ENCODE results near the gene ARNT2.

Gene ARNT2

DNA sequence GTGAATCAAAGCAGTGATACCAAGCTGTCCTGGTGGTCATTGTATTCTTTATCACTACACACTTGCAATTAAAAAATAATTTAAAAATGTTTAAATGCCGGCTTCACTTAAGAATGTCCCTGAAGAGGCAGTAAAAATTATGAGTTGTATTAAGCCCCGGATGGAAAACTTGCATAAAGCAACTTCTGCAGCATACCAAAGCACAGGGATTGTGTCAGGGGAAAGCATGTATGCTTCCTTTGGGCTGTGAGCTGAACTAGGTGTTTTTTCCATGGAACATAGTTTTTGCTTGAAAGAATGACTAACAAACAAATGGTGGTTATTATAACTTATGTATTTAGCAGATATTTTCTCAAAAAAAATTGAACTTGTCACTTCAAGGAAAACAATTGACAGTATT, 143.1 kb downstream of the ARNT2 start:
- TF ChIP-seq, protein P1, sequence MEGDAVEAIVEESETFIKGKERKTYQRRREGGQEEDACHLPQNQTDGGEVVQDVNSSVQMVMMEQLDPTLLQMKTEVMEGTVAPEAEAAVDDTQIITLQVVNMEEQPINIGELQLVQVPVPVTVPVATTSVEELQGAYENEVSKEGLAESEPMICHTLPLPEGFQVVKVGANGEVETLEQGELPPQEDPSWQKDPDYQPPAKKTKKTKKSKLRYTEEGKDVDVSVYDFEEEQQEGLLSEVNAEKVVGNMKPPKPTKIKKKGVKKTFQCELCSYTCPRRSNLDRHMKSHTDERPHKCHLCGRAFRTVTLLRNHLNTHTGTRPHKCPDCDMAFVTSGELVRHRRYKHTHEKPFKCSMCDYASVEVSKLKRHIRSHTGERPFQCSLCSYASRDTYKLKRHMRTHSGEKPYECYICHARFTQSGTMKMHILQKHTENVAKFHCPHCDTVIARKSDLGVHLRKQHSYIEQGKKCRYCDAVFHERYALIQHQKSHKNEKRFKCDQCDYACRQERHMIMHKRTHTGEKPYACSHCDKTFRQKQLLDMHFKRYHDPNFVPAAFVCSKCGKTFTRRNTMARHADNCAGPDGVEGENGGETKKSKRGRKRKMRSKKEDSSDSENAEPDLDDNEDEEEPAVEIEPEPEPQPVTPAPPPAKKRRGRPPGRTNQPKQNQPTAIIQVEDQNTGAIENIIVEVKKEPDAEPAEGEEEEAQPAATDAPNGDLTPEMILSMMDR (IDR thresholded peaks at IDR 0.05; ENCODE audit: low read depth, low read length, missing control alignments) = no peak
- no peak overlapping the region for H3K4me3 ChIP-seq (ENCODE audit: low read depth, low read length)
- in situ Hi-C loops (cut with HindIII; ENCODE audit: low sequenced_read_pairs) = loop anchor here (5.0 kb wide), 1 partner anchor 65 kb away; no protein-coding TSS in a partner anchor
- no peak for DNase-seq (ENCODE audit: low read depth)

DNA sequence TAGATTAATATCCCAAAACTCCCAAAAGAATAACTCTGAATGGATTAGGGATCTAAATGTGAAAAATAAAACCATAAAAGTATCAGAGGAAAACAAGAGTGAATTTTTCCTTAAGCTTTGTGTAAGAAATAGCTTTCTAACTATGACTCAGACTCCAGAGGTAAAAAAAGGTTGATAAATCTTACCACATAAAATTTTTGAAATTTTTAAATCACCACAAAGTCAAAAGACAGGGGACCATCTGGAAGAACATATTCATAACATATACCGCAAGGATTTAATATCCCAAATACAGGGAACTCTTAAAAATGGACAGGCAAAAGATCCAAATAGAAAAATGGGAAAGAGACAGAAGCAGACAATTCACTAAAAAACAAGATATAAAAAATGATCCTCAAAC, 145.0 kb downstream of the ARNT2 start:
- peak overlapping the region; percentile 13 for H3K4me3 ChIP-seq (ENCODE audit: low read depth, low read length)
- TF ChIP-seq, protein P1 (IDR thresholded peaks at IDR 0.05; ENCODE audit: low read depth, low read length, missing control alignments) = no peak
- in situ Hi-C loops (cut with HindIII; ENCODE audit: low sequenced_read_pairs) = loop anchor here (5.0 kb wide), 1 partner anchor 67 kb away; no protein-coding TSS in a partner anchor
- peak; percentile 79 for DNase-seq (ENCODE audit: low read depth)

DNA sequence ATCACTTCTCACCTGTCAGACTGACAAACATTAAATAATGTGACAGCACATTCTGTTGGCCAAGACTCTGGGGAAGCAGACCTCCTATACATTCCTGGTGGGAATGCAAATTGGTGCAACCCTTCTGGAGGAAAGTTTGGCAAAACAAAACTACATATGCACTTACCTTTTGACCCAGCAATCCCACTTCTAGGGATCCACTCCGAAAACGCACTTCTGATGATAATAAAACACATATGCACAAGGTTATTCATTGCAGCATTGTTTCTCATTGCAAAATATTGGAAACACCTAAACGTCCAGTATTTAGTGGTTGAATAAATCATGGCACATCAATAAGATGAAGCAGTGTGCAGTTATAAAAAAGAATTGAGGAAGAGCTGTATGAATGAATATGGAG, 145.5 kb downstream of the ARNT2 start:
- H3K4me3 ChIP-seq (ENCODE audit: low read depth, low read length) = peak overlapping the region; percentile 13
- in situ Hi-C loops (cut with HindIII; ENCODE audit: low sequenced_read_pairs) = loop anchor here (5.0 to 25.0 kb wide), 2 partner anchors 67 to 238 kb away; partner anchors contain the start of gene CEMIP
- TF ChIP-seq, protein P1 (IDR thresholded peaks at IDR 0.05; ENCODE audit: low read depth, low read length, missing control alignments) = no peak
- no peak for DNase-seq (ENCODE audit: low read depth)

DNA sequence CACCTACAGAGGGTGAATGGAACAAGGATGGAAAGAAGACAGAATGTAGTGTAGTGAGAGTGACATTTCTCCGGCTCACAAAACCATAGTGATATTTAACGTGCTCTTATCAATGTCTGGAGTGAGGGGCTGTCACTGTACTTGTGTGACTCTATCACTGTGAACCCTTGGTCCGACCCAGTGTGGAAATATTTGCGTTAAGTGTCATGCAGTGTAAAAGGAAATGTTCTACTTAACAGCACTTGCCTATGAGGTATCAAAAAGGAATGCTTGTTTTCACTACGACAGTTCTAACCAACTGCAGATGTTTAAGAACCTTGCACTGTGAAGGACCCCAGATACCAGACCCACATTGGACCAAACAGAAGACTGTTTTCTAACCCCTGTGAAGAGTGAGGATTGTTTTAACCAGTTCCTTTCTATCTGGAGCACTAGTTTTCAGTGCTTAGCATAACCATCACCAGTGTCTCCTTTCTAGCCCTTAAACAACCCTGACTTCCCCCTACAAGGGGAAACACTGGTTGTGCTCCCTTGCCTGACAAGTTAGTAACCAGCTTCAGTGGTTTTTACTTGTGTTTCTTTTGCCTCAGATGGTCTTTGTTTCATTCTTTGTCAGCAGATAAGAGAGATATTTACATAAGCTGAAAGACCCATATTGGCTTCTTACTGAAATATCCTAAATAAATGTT, 146.2 kb downstream of the ARNT2 start:
- TF ChIP-seq, protein P1 (IDR thresholded peaks at IDR 0.05; ENCODE audit: low read depth, low read length, missing control alignments) = no peak
- in situ Hi-C loops (cut with HindIII; ENCODE audit: low sequenced_read_pairs) = loop anchor here (25.0 kb wide), 1 partner anchor 237 kb away; the partner anchor contains the start of gene CEMIP
- H3K4me3 ChIP-seq (ENCODE audit: low read depth, low read length) = no peak overlapping the region
- peak; percentile 90 for DNase-seq (ENCODE audit: low read depth)

DNA sequence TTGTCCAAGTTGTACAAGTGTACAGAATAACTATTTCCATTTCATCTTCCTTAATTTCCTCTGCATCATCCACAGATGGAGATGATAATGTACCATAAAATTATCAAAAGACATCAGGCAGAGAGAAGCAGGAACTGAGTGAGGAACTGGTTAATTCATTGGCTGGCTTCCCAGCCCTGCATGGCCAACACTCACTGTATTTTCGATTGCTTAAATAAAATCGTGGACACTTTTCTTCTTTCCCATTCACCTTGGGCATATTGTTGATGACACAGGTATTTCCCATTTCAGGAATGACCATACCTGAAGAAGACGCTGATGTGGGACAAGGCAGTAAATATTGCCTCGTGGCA, 146.7 kb downstream of the ARNT2 start:
- TF ChIP-seq, protein P1 (IDR thresholded peaks at IDR 0.05; ENCODE audit: low read depth, low read length, missing control alignments) = no peak
- DNase-seq (ENCODE audit: low read depth) = no peak
- in situ Hi-C loops (cut with HindIII; ENCODE audit: low sequenced_read_pairs) = loop anchor here (25.0 kb wide), 1 partner anchor 236 kb away; the partner anchor contains the start of gene CEMIP
- no peak overlapping the region for H3K4me3 ChIP-seq (ENCODE audit: low read depth, low read length)

DNA sequence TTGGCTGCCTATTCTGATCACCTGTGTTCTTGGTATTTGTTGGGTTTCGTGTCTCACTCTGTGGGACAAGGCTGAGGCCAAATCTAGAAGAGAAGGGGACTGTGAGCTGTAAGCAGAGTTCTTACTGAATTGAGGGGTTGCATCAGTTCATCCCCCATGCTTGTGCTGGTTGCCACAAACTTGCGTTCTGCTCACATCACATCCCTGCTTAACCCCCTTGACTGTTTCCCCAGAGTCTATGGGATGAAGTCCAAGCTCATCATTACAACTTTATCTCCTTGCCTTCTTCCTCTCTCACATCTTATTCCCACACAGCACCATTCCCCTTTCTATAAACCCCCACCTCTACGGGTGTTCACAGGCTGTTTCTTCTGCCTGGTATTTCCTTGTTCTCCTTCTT, 147.2 kb downstream of the ARNT2 start:
- DNase-seq (ENCODE audit: low read depth) = no peak
- in situ Hi-C loops (cut with HindIII; ENCODE audit: low sequenced_read_pairs) = loop anchor here (25.0 kb wide), 1 partner anchor 236 kb away; the partner anchor contains the start of gene CEMIP
- TF ChIP-seq, protein P1 (IDR thresholded peaks at IDR 0.05; ENCODE audit: low read depth, low read length, missing control alignments) = no peak
- H3K4me3 ChIP-seq (ENCODE audit: low read depth, low read length) = no peak overlapping the region

Measured in astrocyte of the cerebellum (primary cell).